Measurements from ENCODE around the gene JPT2. TPM values are rescaled to one million over a fixed set of nuclear protein-coding genes. Genes with fewer than 3 reads are reported as not detected.

The JPT2 gene
- total and polyA plus RNA-seq, 2 experiments from 2014 or later = 43.8 to 139 TPM

Small RNA genes lying within 50 kb of the gene (microRNA-seq; reads per million reads assigned to microRNA genes)
- 1.8 reads per million for gene MIR3177

Small RNA genes lying within 50 kb of the gene (small RNA-seq; reads per million reads assigned to genes)
- 0.07 reads per million for gene MIR3177 (ENCODE audit: low replicate concordance)

Other genes with a start within 250 kb of the JPT2 start
- gene PERCC1, start 247.2 kb upstream of the JPT2 start, total RNA-seq (2014; rRNA removed; shearing (Covaris generic)) = not detected in 2 replicates
- not detected in 2 replicates for gene PERCC1, start 247.2 kb upstream of the JPT2 start, polyA plus RNA-seq (2016; fragmentation: Nextera tagmentation; extraction: Ambion mirVana)
- gene CCDC154, start 233.7 kb upstream of the JPT2 start, total RNA-seq (2014; rRNA removed; shearing (Covaris generic)) = not detected in 2 replicates
- 0.31 and 0.49 TPM in 2 replicates for gene CCDC154, start 233.7 kb upstream of the JPT2 start, polyA plus RNA-seq (2016; fragmentation: Nextera tagmentation; extraction: Ambion mirVana)
- 35.9 and 53.8 TPM in 2 replicates for gene CLCN7, start 203.3 kb upstream of the JPT2 start, total RNA-seq (2014; rRNA removed; shearing (Covaris generic))
- 13.8 and 17.4 TPM in 2 replicates for gene CLCN7, start 203.3 kb upstream of the JPT2 start, polyA plus RNA-seq (2016; fragmentation: Nextera tagmentation; extraction: Ambion mirVana)
- gene PTX4, start 189.3 kb upstream of the JPT2 start, total RNA-seq (2014; rRNA removed; shearing (Covaris generic)) = not detected in 2 replicates
- not detected in 2 replicates for gene PTX4, start 189.3 kb upstream of the JPT2 start, polyA plus RNA-seq (2016; fragmentation: Nextera tagmentation; extraction: Ambion mirVana)
- gene TELO2, start 184.9 kb upstream of the JPT2 start, total RNA-seq (2014; rRNA removed; shearing (Covaris generic)) = 71.7 and 76.0 TPM in 2 replicates
- gene TELO2, start 184.9 kb upstream of the JPT2 start, polyA plus RNA-seq (2016; fragmentation: Nextera tagmentation; extraction: Ambion mirVana) = 45.4 and 49.8 TPM in 2 replicates
- gene TMEM204, start 144.6 kb upstream of the JPT2 start, total RNA-seq (2014; rRNA removed; shearing (Covaris generic)) = 0.14 TPM in 1 of 2 replicates, not detected in the other
- 0.21 and 0.23 TPM in 2 replicates for gene TMEM204, start 144.6 kb upstream of the JPT2 start, polyA plus RNA-seq (2016; fragmentation: Nextera tagmentation; extraction: Ambion mirVana)
- gene IFT140, start 66.2 kb upstream of the JPT2 start, total RNA-seq (2014; rRNA removed; shearing (Covaris generic)) = 15.0 and 28.7 TPM in 2 replicates
- 3.8 and 4.8 TPM in 2 replicates for gene IFT140, start 66.2 kb upstream of the JPT2 start, polyA plus RNA-seq (2016; fragmentation: Nextera tagmentation; extraction: Ambion mirVana)
- gene CRAMP1, start 65.9 kb upstream of the JPT2 start, total RNA-seq (2014; rRNA removed; shearing (Covaris generic)) = 16.7 and 17.9 TPM in 2 replicates
- 3.4 TPM in 2 replicates for gene CRAMP1, start 65.9 kb upstream of the JPT2 start, polyA plus RNA-seq (2016; fragmentation: Nextera tagmentation; extraction: Ambion mirVana)
- gene MAPK8IP3, start 27.9 kb downstream of the JPT2 start, total RNA-seq (2014; rRNA removed; shearing (Covaris generic)) = 52.2 and 58.4 TPM in 2 replicates
- gene MAPK8IP3, start 27.9 kb downstream of the JPT2 start, polyA plus RNA-seq (2016; fragmentation: Nextera tagmentation; extraction: Ambion mirVana) = 10.7 and 11.3 TPM in 2 replicates
- 73.7 and 95.3 TPM in 2 replicates for gene NME3, start 93.3 kb downstream of the JPT2 start, total RNA-seq (2014; rRNA removed; shearing (Covaris generic))
- 130 and 153 TPM in 2 replicates for gene NME3, start 93.3 kb downstream of the JPT2 start, polyA plus RNA-seq (2016; fragmentation: Nextera tagmentation; extraction: Ambion mirVana)
- 15.0 and 17.3 TPM in 2 replicates for gene EME2, start 94.5 kb downstream of the JPT2 start, total RNA-seq (2014; rRNA removed; shearing (Covaris generic))
- gene EME2, start 94.5 kb downstream of the JPT2 start, polyA plus RNA-seq (2016; fragmentation: Nextera tagmentation; extraction: Ambion mirVana) = 4.1 TPM in 2 replicates
- 223 and 248 TPM in 2 replicates for gene MRPS34, start 94.9 kb downstream of the JPT2 start, total RNA-seq (2014; rRNA removed; shearing (Covaris generic))
- 370 and 391 TPM in 2 replicates for gene MRPS34, start 94.9 kb downstream of the JPT2 start, polyA plus RNA-seq (2016; fragmentation: Nextera tagmentation; extraction: Ambion mirVana)
- 34.7 and 42.8 TPM in 2 replicates for gene SPSB3, start 104.3 kb downstream of the JPT2 start, total RNA-seq (2014; rRNA removed; shearing (Covaris generic))
- 27.1 and 33.9 TPM in 2 replicates for gene SPSB3, start 104.3 kb downstream of the JPT2 start, polyA plus RNA-seq (2016; fragmentation: Nextera tagmentation; extraction: Ambion mirVana)
- gene NUBP2, start 104.7 kb downstream of the JPT2 start, total RNA-seq (2014; rRNA removed; shearing (Covaris generic)) = 143 and 175 TPM in 2 replicates
- gene NUBP2, start 104.7 kb downstream of the JPT2 start, polyA plus RNA-seq (2016; fragmentation: Nextera tagmentation; extraction: Ambion mirVana) = 79.0 and 79.4 TPM in 2 replicates
- not detected in 2 replicates for gene IGFALS, start 115.4 kb downstream of the JPT2 start, total RNA-seq (2014; rRNA removed; shearing (Covaris generic))
- 0.16 TPM in 1 of 2 replicates, not detected in the other for gene IGFALS, start 115.4 kb downstream of the JPT2 start, polyA plus RNA-seq (2016; fragmentation: Nextera tagmentation; extraction: Ambion mirVana)
- gene HAGH, start 148.5 kb downstream of the JPT2 start, total RNA-seq (2014; rRNA removed; shearing (Covaris generic)) = 24.7 and 30.6 TPM in 2 replicates
- 28.5 and 28.9 TPM in 2 replicates for gene HAGH, start 148.5 kb downstream of the JPT2 start, polyA plus RNA-seq (2016; fragmentation: Nextera tagmentation; extraction: Ambion mirVana)
- gene FAHD1, start 148.9 kb downstream of the JPT2 start, total RNA-seq (2014; rRNA removed; shearing (Covaris generic)) = 17.3 and 21.0 TPM in 2 replicates
- gene FAHD1, start 148.9 kb downstream of the JPT2 start, polyA plus RNA-seq (2016; fragmentation: Nextera tagmentation; extraction: Ambion mirVana) = 23.9 and 24.2 TPM in 2 replicates
- gene MEIOB, start 193.9 kb downstream of the JPT2 start, total RNA-seq (2014; rRNA removed; shearing (Covaris generic)) = 6.3 and 7.3 TPM in 2 replicates
- gene MEIOB, start 193.9 kb downstream of the JPT2 start, polyA plus RNA-seq (2016; fragmentation: Nextera tagmentation; extraction: Ambion mirVana) = 7.7 and 8.7 TPM in 2 replicates
- gene HS3ST6, start 240.1 kb downstream of the JPT2 start, total RNA-seq (2014; rRNA removed; shearing (Covaris generic)) = not detected in 2 replicates
- 0.17 and 0.21 TPM in 2 replicates for gene HS3ST6, start 240.1 kb downstream of the JPT2 start, polyA plus RNA-seq (2016; fragmentation: Nextera tagmentation; extraction: Ambion mirVana)